H9 (cell line): ENCODE measurements around the gene USP12. TPM values are rescaled to one million over a fixed set of nuclear protein-coding genes. Genes with fewer than 3 reads are reported as not detected.

Experiments used
- DNase-seq: peaks from one replicate; pipeline ENCODE4 v3.0.0-alpha.2; 2017
- H2AFZ ChIP-seq: one replicate; pipeline ENCODE4 v1.6.1; 2013; ENCODE audit warnings: mild to moderate bottlenecking, low read length, control low read depth, moderate library complexity
- H2AK5ac ChIP-seq: 2 replicates; pipeline ENCODE4 v1.6.1; 2013; ENCODE audit warnings: low read length, control low read depth, mixed read lengths; ENCODE audit not compliant: insufficient read length
- H2BK120ac ChIP-seq: one replicate; pipeline ENCODE4 v1.6.1; 2013; ENCODE audit warnings: low read depth, mild to moderate bottlenecking, low read length, control low read depth, inconsistent platforms; ENCODE audit not compliant: poor library complexity, severe bottlenecking
- H2BK12ac ChIP-seq: 2 replicates; pipeline ENCODE4 v1.6.1; 2013; ENCODE audit warnings: low read length, control low read depth, mixed read lengths, low read depth; ENCODE audit not compliant: insufficient read length
- H2BK15ac ChIP-seq: 2 replicates; pipeline ENCODE4 v1.6.1; 2013; ENCODE audit warnings: low read depth, low read length, control low read depth
- H2BK20ac ChIP-seq: one replicate; pipeline ENCODE4 v1.6.1; 2013; ENCODE audit warnings: low read depth, mild to moderate bottlenecking, low read length, control low read depth, inconsistent platforms; ENCODE audit not compliant: poor library complexity, severe bottlenecking
- H2BK5ac ChIP-seq: 2 replicates; pipeline ENCODE4 v1.6.1; 2013; ENCODE audit warnings: low read length, control low read depth, mixed read lengths; ENCODE audit not compliant: insufficient read length
- H3K14ac ChIP-seq: 2 replicates; pipeline ENCODE4 v1.6.1; 2013; ENCODE audit warnings: low read length, control low read depth; ENCODE audit not compliant: insufficient read depth
- H3K18ac ChIP-seq: 2 replicates; pipeline ENCODE4 v1.6.1; 2013; ENCODE audit warnings: low read depth, mild to moderate bottlenecking, mixed read lengths, low read length, control low read depth; ENCODE audit not compliant: insufficient read length
- H3K23ac ChIP-seq: 2 replicates; pipeline ENCODE4 v1.6.1; 2013; ENCODE audit warnings: low read length, control low read depth, mixed read lengths, low read depth; ENCODE audit not compliant: insufficient read length
- H3K23me2 ChIP-seq: 2 replicates; pipeline ENCODE4 v1.6.1; 2013; ENCODE audit warnings: low read depth, mild to moderate bottlenecking, mixed read lengths, low read length, control low read depth; ENCODE audit not compliant: insufficient read length, poor library complexity, severe bottlenecking
- H3K27ac ChIP-seq: 2 replicates; pipeline ENCODE4 v1.5.1; 2013; ENCODE audit warnings: low read length, control low read depth, mixed read lengths, low read depth; ENCODE audit not compliant: insufficient read length
- H3K27me3 ChIP-seq: 2 replicates; pipeline ENCODE4 v1.6.1; 2013; ENCODE audit warnings: low read length, control low read depth, inconsistent platforms; ENCODE audit not compliant: insufficient read depth
- H3K4ac ChIP-seq: 2 replicates; pipeline ENCODE4 v1.6.1; 2013; ENCODE audit warnings: low read depth, mild to moderate bottlenecking, control low read depth, inconsistent platforms, low read length, moderate library complexity
- H3K4me1 ChIP-seq: 2 replicates; pipeline ENCODE4 v1.6.1; 2013; ENCODE audit warnings: low read length, control low read depth, inconsistent platforms; ENCODE audit not compliant: insufficient read depth
- H3K4me2 ChIP-seq: 2 replicates; pipeline ENCODE4 v1.6.1; 2013; ENCODE audit warnings: low read length, control low read depth, mixed read lengths; ENCODE audit not compliant: insufficient read length, insufficient read depth
- H3K56ac ChIP-seq: 2 replicates; pipeline ENCODE4 v1.6.1; 2013; ENCODE audit warnings: low read depth, mild to moderate bottlenecking, mixed read lengths, low read length, control low read depth; ENCODE audit not compliant: insufficient read length
- H3K79me1 ChIP-seq: 2 replicates; pipeline ENCODE4 v1.6.1; 2013; ENCODE audit warnings: low read depth, mild to moderate bottlenecking, moderate library complexity, low read length, control low read depth, inconsistent platforms; ENCODE audit not compliant: insufficient read depth, poor library complexity, severe bottlenecking
- H3K79me2 ChIP-seq: 2 replicates; pipeline ENCODE4 v1.6.1; 2013; ENCODE audit warnings: low read length, control low read depth, inconsistent platforms; ENCODE audit not compliant: insufficient read depth
- H3K9ac ChIP-seq: 2 replicates; pipeline ENCODE4 v1.6.1; 2013; ENCODE audit warnings: low read length, control low read depth, mixed read lengths; ENCODE audit not compliant: insufficient read length; ENCODE audit errors: extremely low read depth
- H3K9me3 ChIP-seq: one replicate; pipeline ENCODE4 v1.6.1; 2013; ENCODE audit warnings: low read depth, low read length, inconsistent platforms; ENCODE audit not compliant: control insufficient read depth
- H3T11ph ChIP-seq: one replicate; pipeline ENCODE4 v1.6.1; 2013; ENCODE audit warnings: mild to moderate bottlenecking, low read length, control low read depth, inconsistent platforms
- H4K20me1 ChIP-seq: one replicate; pipeline ENCODE4 v1.6.1; 2013; ENCODE audit not compliant: control insufficient read depth, insufficient read length, insufficient read depth
- H4K5ac ChIP-seq: 2 replicates; pipeline ENCODE4 v1.6.1; 2013; ENCODE audit warnings: low read depth, mild to moderate bottlenecking, mixed read lengths, low read length, control low read depth; ENCODE audit not compliant: insufficient read length
- H4K8ac ChIP-seq: replicated peaks from 2 replicates; pipeline ENCODE4 v1.6.1; 2013; ENCODE audit warnings: low read length, control low read depth, mixed read lengths, low read depth; ENCODE audit not compliant: insufficient read length
- H4K91ac ChIP-seq: 2 replicates; pipeline ENCODE4 v1.6.1; 2013; ENCODE audit warnings: low read depth, mild to moderate bottlenecking, moderate library complexity, mixed read lengths, low read length, control low read depth; ENCODE audit not compliant: insufficient read length
- H3K27ac Mint-ChIP-seq, 3 experiments: 2 replicates in 2 of 3; 3 replicates in 1 of 3; pipeline ENCODE4 v1.8.0; 2020 to 2021; ENCODE audit warnings: mixed read lengths in 3 of 3, mild to moderate bottlenecking in 1 of 3, moderate library complexity in 1 of 3
- H3K27me3 Mint-ChIP-seq: 2 replicates; pipeline ENCODE4 v1.8.0; 2021; ENCODE audit warnings: low read depth, mild to moderate bottlenecking, moderate library complexity, mixed read lengths
- H3K36me3 Mint-ChIP-seq, 3 experiments: 2 replicates in 2 of 3; 3 replicates in 1 of 3; pipeline ENCODE4 v1.8.0; 2020 to 2021; ENCODE audit warnings: low read depth in 3 of 3, mixed read lengths in 3 of 3; ENCODE audit not compliant: insufficient read depth in 1 of 3
- H3K4me1 Mint-ChIP-seq, 2 experiments: 2 replicates each; pipeline ENCODE4 v1.8.0; 2020; ENCODE audit warnings: mixed read lengths in 2 of 2
- H3K4me3 Mint-ChIP-seq, 2 experiments: 2 replicates in 1 of 2; 3 replicates in 1 of 2; pipeline ENCODE4 v1.8.0; 2020 to 2021; ENCODE audit warnings: mild to moderate bottlenecking in 2 of 2, mixed read lengths in 2 of 2, moderate library complexity in 1 of 2
- H3K9me3 Mint-ChIP-seq, 2 experiments: 2 replicates in 1 of 2; 3 replicates in 1 of 2; pipeline ENCODE4 v1.8.0; 2020; ENCODE audit warnings: mild to moderate bottlenecking in 2 of 2, mixed read lengths in 2 of 2, moderate library complexity in 1 of 2
- WGBS: extraction: QIAGEN DNeasy Blood & Tissue Kit; methylation state at CpG from one replicate; pipeline ENCODE4 v1.1.7; 2013; ENCODE audit warnings: missing lambda C conversion rate, low lambda C conversion rate, mixed read lengths; ENCODE audit not compliant: insufficient read length; ENCODE audit errors: extremely low coverage; 5-methylcytosine and 5-hydroxymethylcytosine counted together
- total RNA-seq: library from RNA; stranded (reverse); gene quantifications from 2 replicates; pipeline ENCODE4 v1.2.1, GENCODE V29; 2021
- TF ChIP-seq, protein P1 (sequence below): fragments of 200-600 bp; sonication (generic); conservative IDR thresholded peaks from 3 replicates; pipeline ENCODE4 v1.8.0; 2021; ENCODE audit warnings: antibody characterized with exemption, mild to moderate bottlenecking

USP12 gene
- total RNA-seq, 1 experiment from 2014 or later: 24.8 TPM

DNA sequence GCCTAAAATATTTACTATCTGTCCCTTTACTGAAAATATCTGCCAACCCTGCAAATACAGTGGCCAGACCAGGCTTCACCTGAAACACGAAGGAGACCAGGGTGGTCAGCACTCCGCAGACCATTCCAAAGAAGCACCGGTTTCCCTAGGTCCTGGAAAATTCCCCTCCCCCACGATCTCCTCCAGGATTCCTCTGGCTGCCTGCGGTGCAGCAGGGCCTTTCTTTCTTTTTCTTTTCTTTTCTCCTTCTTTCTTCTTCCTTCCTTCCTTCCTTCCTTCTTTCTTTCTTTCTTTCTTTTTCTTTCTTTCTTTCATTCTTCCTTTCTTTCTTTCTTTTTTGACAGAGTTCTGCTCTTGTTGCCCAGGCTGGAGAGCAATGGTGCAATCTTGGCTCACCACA is 152.7 kb downstream of the USP12 start:
- H2AK5ac ChIP-seq: no peak overlapping the region
- no peaks in the 10 kb centered on the region for H3K9me3 ChIP-seq
- H4K8ac ChIP-seq: no peak overlapping the region
- no peak overlapping the region for H3K23ac ChIP-seq
- no peak overlapping the region for H2BK120ac ChIP-seq
- no peak overlapping the region for H2BK15ac ChIP-seq
- no peak overlapping the region for H3K4ac ChIP-seq
- Mint-ChIP-seq H3K27ac (peak overlapping the region in 1 of 3 experiments; percentile 89; a peak in 1 of 7 replicates), H3K36me3 (peaks cover 0 to 4% (median 0%) of the 10 kb centered on the region in 3 experiments; a peak in 3 of 7 replicates), H3K4me3 (no peak overlapping the region; a peak in 1 of 5 replicates), H3K27me3 (no peaks in the 10 kb centered on the region; the same call in 1 of the 2 replicates), H3K4me1 (peaks cover 21% of the 10 kb centered on the region in 2 experiments), H3K9me3 (peaks cover 2 to 3% of the 10 kb centered on the region in 2 experiments; a peak in 2 of 5 replicates)
- no CpG with 5 or more reads among the region's 5 CpGs for WGBS
- peak; percentile 24 for DNase-seq
- no peaks in the 10 kb centered on the region for H3K27me3 ChIP-seq
- H3K14ac ChIP-seq: no peak overlapping the region
- no peak overlapping the region for H3K56ac ChIP-seq
- no peaks in the 10 kb centered on the region; the same call in 1 of the 2 replicates for H3K4me1 ChIP-seq
- H3K9ac ChIP-seq: no peak overlapping the region
- TF ChIP-seq, protein P1, sequence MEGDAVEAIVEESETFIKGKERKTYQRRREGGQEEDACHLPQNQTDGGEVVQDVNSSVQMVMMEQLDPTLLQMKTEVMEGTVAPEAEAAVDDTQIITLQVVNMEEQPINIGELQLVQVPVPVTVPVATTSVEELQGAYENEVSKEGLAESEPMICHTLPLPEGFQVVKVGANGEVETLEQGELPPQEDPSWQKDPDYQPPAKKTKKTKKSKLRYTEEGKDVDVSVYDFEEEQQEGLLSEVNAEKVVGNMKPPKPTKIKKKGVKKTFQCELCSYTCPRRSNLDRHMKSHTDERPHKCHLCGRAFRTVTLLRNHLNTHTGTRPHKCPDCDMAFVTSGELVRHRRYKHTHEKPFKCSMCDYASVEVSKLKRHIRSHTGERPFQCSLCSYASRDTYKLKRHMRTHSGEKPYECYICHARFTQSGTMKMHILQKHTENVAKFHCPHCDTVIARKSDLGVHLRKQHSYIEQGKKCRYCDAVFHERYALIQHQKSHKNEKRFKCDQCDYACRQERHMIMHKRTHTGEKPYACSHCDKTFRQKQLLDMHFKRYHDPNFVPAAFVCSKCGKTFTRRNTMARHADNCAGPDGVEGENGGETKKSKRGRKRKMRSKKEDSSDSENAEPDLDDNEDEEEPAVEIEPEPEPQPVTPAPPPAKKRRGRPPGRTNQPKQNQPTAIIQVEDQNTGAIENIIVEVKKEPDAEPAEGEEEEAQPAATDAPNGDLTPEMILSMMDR: no peak
- H2AFZ ChIP-seq: peak overlapping the region; percentile 2
- H2BK20ac ChIP-seq: no peak overlapping the region
- H3T11ph ChIP-seq: no peak overlapping the region
- H4K91ac ChIP-seq: no peak overlapping the region
- H3K23me2 ChIP-seq: no peaks in the 10 kb centered on the region
- H4K20me1 ChIP-seq: no peaks in the 10 kb centered on the region
- no peak overlapping the region for H2BK12ac ChIP-seq
- no peaks in the 10 kb centered on the region for H3K79me2 ChIP-seq
- H3K27ac ChIP-seq: no peak overlapping the region
- no peaks in the 10 kb centered on the region for H3K79me1 ChIP-seq
- H3K18ac ChIP-seq: no peak overlapping the region
- no peak overlapping the region for H4K5ac ChIP-seq
- no peak overlapping the region for H2BK5ac ChIP-seq
- no peak overlapping the region for H3K4me2 ChIP-seq
